Brain microvascular endothelial cell (primary cell): ENCODE data around the gene ROBO1.

ENCODE experiments used
- DNase-seq: peaks from one replicate; pipeline ENCODE4 v3.0.0-alpha.2; 2020
- H3K27ac ChIP-seq: fragments of 250-450 bp; sonication (Bioruptor Pico); 2 replicates; pipeline ENCODE4 v1.5.1; 2020; ENCODE audit warnings: mild to moderate bottlenecking, moderate library complexity
- H3K27me3 ChIP-seq: fragments of 250-450 bp; sonication (Bioruptor Pico); replicated peaks from 2 replicates; pipeline ENCODE4 v1.5.1; 2020; ENCODE audit warnings: mild to moderate bottlenecking
- H3K36me3 ChIP-seq: fragments of 250-450 bp; sonication (Bioruptor Pico); replicated peaks from 2 replicates; pipeline ENCODE4 v1.5.1; 2020; ENCODE audit warnings: mild to moderate bottlenecking
- H3K4me3 ChIP-seq: 2 replicates; pipeline ENCODE4 v1.5.1; 2011; ENCODE audit warnings: low read depth, mild to moderate bottlenecking, control low read depth, low read length, moderate library complexity
- in situ Hi-C: cut with HindIII; loops from 2 replicates; pipeline ENCODE4 v1.10.0; 2017; ENCODE audit warnings: low sequenced_read_pairs, low pct_ligation_motif_present
- TF ChIP-seq, protein P1 (sequence below): IDR thresholded peaks from 2 replicates; pipeline ENCODE4 v1.5.1; 2011; ENCODE audit warnings: low read depth, mild to moderate bottlenecking, moderate library complexity, low read length, control low read depth, inconsistent platforms; ENCODE audit errors: missing control alignments

The ROBO1 gene

GRCh38 chr3:78878011-78878410 is 889.8 kb downstream of the ROBO1 start:
- in situ Hi-C loops, result no loop called here
- no peak for DNase-seq

GRCh38 chr3:78875851-78876250 is 891.9 kb downstream of the ROBO1 start:
- Histone ChIP-seq H3K4me3 (no peak overlapping the region), H3K36me3 (no peaks in the 10 kb centered on the region), H3K27me3 (no peaks in the 10 kb centered on the region), H3K27ac (no peak overlapping the region)
- DNase-seq, result no peak
- in situ Hi-C loops, result no loop called here
- TF ChIP-seq, protein P1, sequence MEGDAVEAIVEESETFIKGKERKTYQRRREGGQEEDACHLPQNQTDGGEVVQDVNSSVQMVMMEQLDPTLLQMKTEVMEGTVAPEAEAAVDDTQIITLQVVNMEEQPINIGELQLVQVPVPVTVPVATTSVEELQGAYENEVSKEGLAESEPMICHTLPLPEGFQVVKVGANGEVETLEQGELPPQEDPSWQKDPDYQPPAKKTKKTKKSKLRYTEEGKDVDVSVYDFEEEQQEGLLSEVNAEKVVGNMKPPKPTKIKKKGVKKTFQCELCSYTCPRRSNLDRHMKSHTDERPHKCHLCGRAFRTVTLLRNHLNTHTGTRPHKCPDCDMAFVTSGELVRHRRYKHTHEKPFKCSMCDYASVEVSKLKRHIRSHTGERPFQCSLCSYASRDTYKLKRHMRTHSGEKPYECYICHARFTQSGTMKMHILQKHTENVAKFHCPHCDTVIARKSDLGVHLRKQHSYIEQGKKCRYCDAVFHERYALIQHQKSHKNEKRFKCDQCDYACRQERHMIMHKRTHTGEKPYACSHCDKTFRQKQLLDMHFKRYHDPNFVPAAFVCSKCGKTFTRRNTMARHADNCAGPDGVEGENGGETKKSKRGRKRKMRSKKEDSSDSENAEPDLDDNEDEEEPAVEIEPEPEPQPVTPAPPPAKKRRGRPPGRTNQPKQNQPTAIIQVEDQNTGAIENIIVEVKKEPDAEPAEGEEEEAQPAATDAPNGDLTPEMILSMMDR, result no peak

More at GRCh38 chr3:78878011-78878410, 889.8 kb downstream of the ROBO1 start:
- Histone ChIP-seq H3K4me3 (no peak overlapping the region), H3K36me3 (no peaks in the 10 kb centered on the region), H3K27ac (peak overlapping the region; percentile 43), H3K27me3 (no peaks in the 10 kb centered on the region)
- TF ChIP-seq, protein P1, result no peak

- H3K36me3 ChIP-seq, result no peaks in the 10 kb centered on the region
- H3K27ac ChIP-seq, result no peak overlapping the region
- no peak for DNase-seq
- TF ChIP-seq, protein P1, result no peak
- no peaks in the 10 kb centered on the region for H3K27me3 ChIP-seq
- in situ Hi-C loops, result no loop called here
- H3K4me3 ChIP-seq, result no peak overlapping the region
These were observed 892.4 kb downstream of the ROBO1 start for GRCh38 chr3:78875436-78875835.

- Histone ChIP-seq H3K27ac (no peak overlapping the region), H3K27me3 (no peaks in the 10 kb centered on the region), H3K36me3 (no peaks in the 10 kb centered on the region), H3K4me3 (no peak overlapping the region)
- in situ Hi-C loops, result no loop called here
- no peak for DNase-seq
- TF ChIP-seq, protein P1, result no peak
These were observed 894.2 kb downstream of the ROBO1 start for GRCh38 chr3:78873641-78874040.

- no peaks in the 10 kb centered on the region for H3K36me3 ChIP-seq
- H3K4me3 ChIP-seq, result no peak overlapping the region
- peak; percentile 37 for DNase-seq
- in situ Hi-C loops, result no loop called here
- H3K27ac ChIP-seq, result peak overlapping the region; percentile 27
- TF ChIP-seq, protein P1, result no peak
- no peaks in the 10 kb centered on the region for H3K27me3 ChIP-seq
These were observed 895.6 kb downstream of the ROBO1 start for GRCh38 chr3:78872195-78872594.

- no peak overlapping the region for H3K27ac ChIP-seq
- no peaks in the 10 kb centered on the region for H3K36me3 ChIP-seq
- TF ChIP-seq, protein P1, result no peak
- no peaks in the 10 kb centered on the region for H3K27me3 ChIP-seq
- in situ Hi-C loops, result no loop called here
- H3K4me3 ChIP-seq, result no peak overlapping the region
- no peak for DNase-seq
These were observed 896.8 kb downstream of the ROBO1 start for GRCh38 chr3:78871048-78871447.
